HepG2 (cell line): ENCODE data around the gene CSK. TPM values are rescaled to one million over a fixed set of nuclear protein-coding genes. Genes with fewer than 3 reads are reported as not detected.
A peak's percentile ranks its signal among the peaks of the same experiment; 100 is the strongest.

Experiments used
- LCORL ChIP-seq, 2 experiments: fragments of 450-650 bp in 1 of 2; sonication (generic) in 1 of 2; formaldehyde crosslinking in 1 of 2; IDR thresholded peaks; 2 replicates each; pipeline versions ENCODE4 v1.5.0 to v1.6.1; 2017 to 2020; ENCODE audit warnings: antibody characterized with exemption in 1 of 2, missing genetic modification reagents in 1 of 2
- MTF1 ChIP-seq: sonication (generic); formaldehyde crosslinking; IDR thresholded peaks from 2 replicates; pipeline ENCODE4 v1.5.0; 2020; ENCODE audit warnings: missing genetic modification reagents
- NONO ChIP-seq, 2 experiments: fragments of 450-650 bp in 1 of 2; sonication (generic) in 1 of 2; formaldehyde crosslinking in 1 of 2; IDR thresholded peaks in 1 of 2; conservative IDR thresholded peaks in 1 of 2; 2 replicates each; pipeline versions ENCODE4 v1.6.1 to v1.8.0; 2017 to 2022; ENCODE audit warnings: mild to moderate bottlenecking in 1 of 2, missing genetic modification reagents in 1 of 2, moderate library complexity in 1 of 2
- PITX1 ChIP-seq: sonication (generic); formaldehyde crosslinking; IDR thresholded peaks from 2 replicates; pipeline ENCODE4 v1.5.1; 2020; ENCODE audit warnings: mild to moderate bottlenecking, missing genetic modification reagents
- RERE ChIP-seq: IDR thresholded peaks from 2 replicates; pipeline ENCODE4 v1.6.1; 2016; ENCODE audit warnings: low read depth, missing genetic modification reagents, missing compliant biosample characterization
- RORA ChIP-seq: sonication (generic); formaldehyde crosslinking; IDR thresholded peaks from 2 replicates; pipeline ENCODE4 v1.5.0; 2020; ENCODE audit warnings: mild to moderate bottlenecking, missing genetic modification reagents, moderate library complexity
- polyA plus RNA-seq, 8 experiments: library from polyadenylated mRNA; depleted of rRNA in 3 of 8; stranded (reverse) in 7 of 8; unstranded in 1 of 8; fragments of >200 nt; fragmentation: Illumina TruSeq in 4 of 8; extraction: Trizol in 4 of 8; gene quantifications; 2 replicates each; pipeline versions ENCODE4 v1.2.1 to v1.2.3, GENCODE V29; 2011 to 2016; ENCODE audit warnings: low read depth in 4 of 8, missing spikeins in 1 of 8, mixed read lengths in 1 of 8; ENCODE audit not compliant: insufficient read depth in 1 of 8
- total RNA-seq, 5 experiments: library from RNA; depleted of rRNA; stranded (reverse); fragments of >200 nt; fragmentation: Illumina TruSeq; extraction: Trizol; gene quantifications; 2 replicates each; pipeline ENCODE4 v1.2.3, GENCODE V29; 2016; ENCODE audit warnings: low read depth in 1 of 5

The CSK gene
- total and polyA plus RNA-seq, 2 of the 13 experiments (the other 11 are each of a cell fraction or from before 2014, with no cell fraction given) = 12.5 to 21.3 TPM

- TF ChIP-seq RERE (CRISPR knock-in tag) (no peak), NONO (IDR thresholded peaks at IDR 0.05) (no peak), NONO (CRISPR knock-in tag; conservative IDR thresholded peaks at IDR 0.05) (0 out of 2 replicates have a peak, but pooled peaks have one; percentile 31), RORA (no peak), PITX1 (CRISPR knock-in tag) (no peak), LCORL (IDR thresholded peaks at IDR 0.05) (no peak), LCORL (CRISPR knock-in tag; IDR thresholded peaks at IDR 0.05) (0 out of 2 replicates have a peak, but pooled peaks have one; percentile 44), MTF1 (CRISPR knock-in tag) (peak; percentile 87)
These were observed 34.9 kb downstream of the CSK start (continued) for GRCh38 chr15:74816624-74817369.
